Activated T-cell treated with anti-CD3 and anti-CD28 coated beads, Interleukin-2, amount 50 U/mL, for 72 hours (primary cell): ENCODE data around the gene RIIAD1. TPM values are rescaled to one million over a fixed set of nuclear protein-coding genes. Genes with fewer than 3 reads are reported as not detected.

Source experiments
- ATAC-seq, 2 donors: fragments of 150-1000 bp; cut with Tn5 transposase; replicated peaks in 1 of 2; 2 replicates each; pipeline ENCODE4 v1.10.0; 2021; ENCODE audit warnings: moderate library complexity in 2 of 2, mild to moderate bottlenecking in 1 of 2
- DNase-seq, 2 donors: peaks; one replicate each; pipeline ENCODE4 v3.0.0; 2021 to 2022; ENCODE audit warnings: mixed read lengths in 1 of 2
- H3K27ac Mint-ChIP-seq: one replicate; pipeline ENCODE4 v1.8.0; 2022; ENCODE audit warnings: mild to moderate bottlenecking, moderate library complexity, mixed read lengths
- H3K27me3 Mint-ChIP-seq: one replicate; pipeline ENCODE4 v1.8.0; 2022; ENCODE audit warnings: low read depth, mixed read lengths
- H3K36me3 Mint-ChIP-seq, 2 donors: one replicate each; pipeline ENCODE4 v1.8.0; 2022; ENCODE audit warnings: mixed read lengths in 2 of 2, mild to moderate bottlenecking in 1 of 2; ENCODE audit not compliant: insufficient read depth in 2 of 2
- H3K4me1 Mint-ChIP-seq: one replicate; pipeline ENCODE4 v1.8.0; 2022; ENCODE audit warnings: low read depth, mixed read lengths
- H3K4me3 Mint-ChIP-seq, 2 donors: one replicate each; pipeline ENCODE4 v1.8.0; 2022; ENCODE audit warnings: mild to moderate bottlenecking in 2 of 2, mixed read lengths in 2 of 2, moderate library complexity in 2 of 2
- H3K9me3 Mint-ChIP-seq, 2 donors: one replicate each; pipeline ENCODE4 v1.8.0; 2022; ENCODE audit warnings: mixed read lengths in 2 of 2
- total RNA-seq, 2 donors: library from RNA; stranded (reverse); gene quantifications; one replicate each; pipeline ENCODE4 v1.2.3, GENCODE V29; 2022

The RIIAD1 gene
- total RNA-seq, 2 donors from 2014 or later: not detected

- H3K36me3 Mint-ChIP-seq: no peaks in the 10 kb centered on the region
- H3K27me3 Mint-ChIP-seq: peaks cover 61% of the 10 kb centered on the region
- H3K4me3 Mint-ChIP-seq: no peak overlapping the region
- no peaks in the 10 kb centered on the region for H3K9me3 Mint-ChIP-seq
- DNase-seq (no peak), ATAC-seq (no peak)
- peaks cover 8% of the 10 kb centered on the region for H3K4me1 Mint-ChIP-seq
- no peak overlapping the region for H3K27ac Mint-ChIP-seq
These were observed 6.2 kb upstream of the RIIAD1 start for GRCh38 chr1:151714820-151715725.

GRCh38 chr1:151715726-151716404, 5.5 kb upstream of the RIIAD1 start:
- H3K4me3 Mint-ChIP-seq: no peak overlapping the region
- no peaks in the 10 kb centered on the region for H3K9me3 Mint-ChIP-seq
- DNase-seq: no peak
- peaks cover 15% of the 10 kb centered on the region for H3K4me1 Mint-ChIP-seq
- ATAC-seq: no peak
- peaks cover 69% of the 10 kb centered on the region for H3K27me3 Mint-ChIP-seq
- H3K27ac Mint-ChIP-seq: no peak overlapping the region
- no peaks in the 10 kb centered on the region for H3K36me3 Mint-ChIP-seq

- peaks cover 69% of the 10 kb centered on the region for H3K27me3 Mint-ChIP-seq
- H3K4me3 Mint-ChIP-seq: no peak overlapping the region
- ATAC-seq (no peak), DNase-seq (no peak)
- H3K9me3 Mint-ChIP-seq: no peaks in the 10 kb centered on the region
- H3K36me3 Mint-ChIP-seq: no peaks in the 10 kb centered on the region
- peaks cover 17% of the 10 kb centered on the region for H3K4me1 Mint-ChIP-seq
- H3K27ac Mint-ChIP-seq: no peak overlapping the region
These were observed 4.9 kb upstream of the RIIAD1 start for GRCh38 chr1:151716405-151716762.

- DNase-seq (peak; percentile 15 to 35), ATAC-seq (no peak)
- peaks cover 71% of the 10 kb centered on the region for H3K27me3 Mint-ChIP-seq
- H3K4me1 Mint-ChIP-seq: peaks cover 24% of the 10 kb centered on the region
- no peaks in the 10 kb centered on the region for H3K36me3 Mint-ChIP-seq
- peak within 1 kb of the TSS; percentile 48 to 62 for H3K4me3 Mint-ChIP-seq
- no peaks in the 10 kb centered on the region for H3K9me3 Mint-ChIP-seq
- no peak within 1 kb of the TSS for H3K27ac Mint-ChIP-seq
These were observed 4.3 kb upstream of the RIIAD1 start, which contains the start of gene CELF3 for GRCh38 chr1:151716771-151717631. TSS of gene CELF3 (minus strand) at chr1:151716803. CDS start at chr1:151716020, 783 bp downstream.

- ATAC-seq (no peak), DNase-seq (no peak)
- no peak overlapping the region for H3K4me3 Mint-ChIP-seq
These were observed 3.3 kb upstream of the RIIAD1 start for GRCh38 chr1:151718011-151718431.

GRCh38 chr1:151718666-151719065, 2.7 kb upstream of the RIIAD1 start:
- H3K9me3 Mint-ChIP-seq: no peaks in the 10 kb centered on the region
- DNase-seq (no peak), ATAC-seq (no peak)
- no peak overlapping the region for H3K4me3 Mint-ChIP-seq
- peaks cover 26% of the 10 kb centered on the region for H3K4me1 Mint-ChIP-seq
- no peak overlapping the region for H3K27ac Mint-ChIP-seq
- H3K27me3 Mint-ChIP-seq: peaks cover 81% of the 10 kb centered on the region
- no peaks in the 10 kb centered on the region for H3K36me3 Mint-ChIP-seq

More at GRCh38 chr1:151718011-151718431, 3.3 kb upstream of the RIIAD1 start:
- Mint-ChIP-seq H3K27ac (no peak overlapping the region), H3K27me3 (peaks cover 81% of the 10 kb centered on the region), H3K36me3 (no peaks in the 10 kb centered on the region), H3K9me3 (no peaks in the 10 kb centered on the region), H3K4me1 (peaks cover 26% of the 10 kb centered on the region)

- Mint-ChIP-seq H3K27me3 (peaks cover 68% of the 10 kb centered on the region), H3K4me1 (peaks cover 26% of the 10 kb centered on the region), H3K4me3 (peak overlapping the region; percentile 8 to 9), H3K27ac (no peak overlapping the region), H3K9me3 (no peaks in the 10 kb centered on the region), H3K36me3 (no peaks in the 10 kb centered on the region)
- ATAC-seq (no peak), DNase-seq (no peak)
These were observed 1.2 kb upstream of the RIIAD1 start for GRCh38 chr1:151720125-151720524.

GRCh38 chr1:151720554-151720953, 768 bp upstream of the RIIAD1 start:
- Mint-ChIP-seq H3K36me3 (no peaks in the 10 kb centered on the region), H3K4me3 (peak overlapping the region; percentile 76 to 77), H3K27ac (no peak overlapping the region), H3K4me1 (peaks cover 26% of the 10 kb centered on the region), H3K27me3 (peaks cover 67% of the 10 kb centered on the region), H3K9me3 (no peaks in the 10 kb centered on the region)
- ATAC-seq: no peak
- DNase-seq: no peak

GRCh38 chr1:151721788-151722510, 627 bp downstream of the RIIAD1 start:
- peaks cover 69% of the 10 kb centered on the region for H3K27me3 Mint-ChIP-seq
- H3K36me3 Mint-ChIP-seq: no peaks in the 10 kb centered on the region
- H3K9me3 Mint-ChIP-seq: no peaks in the 10 kb centered on the region
- H3K4me1 Mint-ChIP-seq: peaks cover 22% of the 10 kb centered on the region
- ATAC-seq (no peak), DNase-seq (no peak)
- no peak overlapping the region for H3K27ac Mint-ChIP-seq
- H3K4me3 Mint-ChIP-seq: peak overlapping the region; percentile 89 to 91

GRCh38 chr1:151723726-151724370, 2.5 kb downstream of the RIIAD1 start:
- Mint-ChIP-seq H3K27ac (no peak overlapping the region), H3K27me3 (peaks cover 60% of the 10 kb centered on the region), H3K4me3 (no peak overlapping the region), H3K9me3 (no peaks in the 10 kb centered on the region), H3K36me3 (no peaks in the 10 kb centered on the region), H3K4me1 (peaks cover 18% of the 10 kb centered on the region)
- ATAC-seq: no peak
- no peak for DNase-seq

- Mint-ChIP-seq H3K27me3 (peaks cover 57% of the 10 kb centered on the region), H3K36me3 (no peaks in the 10 kb centered on the region), H3K9me3 (no peaks in the 10 kb centered on the region), H3K4me3 (no peak overlapping the region), H3K4me1 (no peaks in the 10 kb centered on the region), H3K27ac (no peak overlapping the region)
- DNase-seq (no peak), ATAC-seq (no peak)
These were observed 7.1 kb downstream of the RIIAD1 start for GRCh38 chr1:151728151-151729054.
